ENCODE results near the gene SCP2. TPM values are rescaled to one million over a fixed set of nuclear protein-coding genes. Genes with fewer than 3 reads are reported as not detected.

SCP2 gene
- total and polyA plus RNA-seq, 7 donors = 124 to 792 (median 176) TPM

- TF ChIP-seq, protein P1, sequence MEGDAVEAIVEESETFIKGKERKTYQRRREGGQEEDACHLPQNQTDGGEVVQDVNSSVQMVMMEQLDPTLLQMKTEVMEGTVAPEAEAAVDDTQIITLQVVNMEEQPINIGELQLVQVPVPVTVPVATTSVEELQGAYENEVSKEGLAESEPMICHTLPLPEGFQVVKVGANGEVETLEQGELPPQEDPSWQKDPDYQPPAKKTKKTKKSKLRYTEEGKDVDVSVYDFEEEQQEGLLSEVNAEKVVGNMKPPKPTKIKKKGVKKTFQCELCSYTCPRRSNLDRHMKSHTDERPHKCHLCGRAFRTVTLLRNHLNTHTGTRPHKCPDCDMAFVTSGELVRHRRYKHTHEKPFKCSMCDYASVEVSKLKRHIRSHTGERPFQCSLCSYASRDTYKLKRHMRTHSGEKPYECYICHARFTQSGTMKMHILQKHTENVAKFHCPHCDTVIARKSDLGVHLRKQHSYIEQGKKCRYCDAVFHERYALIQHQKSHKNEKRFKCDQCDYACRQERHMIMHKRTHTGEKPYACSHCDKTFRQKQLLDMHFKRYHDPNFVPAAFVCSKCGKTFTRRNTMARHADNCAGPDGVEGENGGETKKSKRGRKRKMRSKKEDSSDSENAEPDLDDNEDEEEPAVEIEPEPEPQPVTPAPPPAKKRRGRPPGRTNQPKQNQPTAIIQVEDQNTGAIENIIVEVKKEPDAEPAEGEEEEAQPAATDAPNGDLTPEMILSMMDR (IDR thresholded peaks at IDR 0.05) = no peak
- TF ChIP-seq EP300 (IDR thresholded peaks at IDR 0.05) = no peak
- no peak for TF ChIP-seq POLR2A (IDR thresholded peaks at IDR 0.05)
- no peak for TF ChIP-seq POLR2AphosphoS5 (IDR thresholded peaks at IDR 0.05)
- WGBS, 2 donors = 85 to 87% methylated on average over 13 of the region's 13 CpGs
- peak; percentile 63 for DNase-seq
- no peak overlapping the region for H3K4me3 ChIP-seq
- H3K27ac ChIP-seq = peak overlapping the region in 3 of 4 donors; percentile 3 to 29 (median 27)
- intact Hi-C loops (cut with DNase I) = no loop called here
- peaks cover 0 to 40% (median 19%) of the 10 kb centered on the region in 4 donors for H3K4me1 ChIP-seq
- no peaks in the 10 kb centered on the region for H3K27me3 ChIP-seq
- H3K36me3 ChIP-seq = peaks cover 0 to 24% (median 5%) of the 10 kb centered on the region in 4 donors
- H3K9me3 ChIP-seq = no peaks in the 10 kb centered on the region
Observed at GRCh38 chr1:53066891-53067738, 140.0 kb downstream of the SCP2 start.

- H3K9me3 ChIP-seq = no peaks in the 10 kb centered on the region
- WGBS, 2 donors = 89 to 94% methylated on average over 2 of the region's 2 CpGs
- H3K4me1 ChIP-seq = peaks cover 0 to 37% (median 15%) of the 10 kb centered on the region in 4 donors
- TF ChIP-seq POLR2A (IDR thresholded peaks at IDR 0.05) (no peak), POLR2AphosphoS5 (IDR thresholded peaks at IDR 0.05) (no peak), EP300 (IDR thresholded peaks at IDR 0.05) (no peak)
- TF ChIP-seq, protein P1 (IDR thresholded peaks at IDR 0.05) = no peak
- no peaks in the 10 kb centered on the region for H3K27me3 ChIP-seq
- H3K36me3 ChIP-seq = peaks cover 0 to 24% (median 6%) of the 10 kb centered on the region in 4 donors
- no peak for DNase-seq
- H3K27ac ChIP-seq = no peak overlapping the region
- H3K4me3 ChIP-seq = no peak overlapping the region
- intact Hi-C loops (cut with DNase I) = no loop called here
Observed at GRCh38 chr1:53067886-53068285, 140.8 kb downstream of the SCP2 start.

DNA sequence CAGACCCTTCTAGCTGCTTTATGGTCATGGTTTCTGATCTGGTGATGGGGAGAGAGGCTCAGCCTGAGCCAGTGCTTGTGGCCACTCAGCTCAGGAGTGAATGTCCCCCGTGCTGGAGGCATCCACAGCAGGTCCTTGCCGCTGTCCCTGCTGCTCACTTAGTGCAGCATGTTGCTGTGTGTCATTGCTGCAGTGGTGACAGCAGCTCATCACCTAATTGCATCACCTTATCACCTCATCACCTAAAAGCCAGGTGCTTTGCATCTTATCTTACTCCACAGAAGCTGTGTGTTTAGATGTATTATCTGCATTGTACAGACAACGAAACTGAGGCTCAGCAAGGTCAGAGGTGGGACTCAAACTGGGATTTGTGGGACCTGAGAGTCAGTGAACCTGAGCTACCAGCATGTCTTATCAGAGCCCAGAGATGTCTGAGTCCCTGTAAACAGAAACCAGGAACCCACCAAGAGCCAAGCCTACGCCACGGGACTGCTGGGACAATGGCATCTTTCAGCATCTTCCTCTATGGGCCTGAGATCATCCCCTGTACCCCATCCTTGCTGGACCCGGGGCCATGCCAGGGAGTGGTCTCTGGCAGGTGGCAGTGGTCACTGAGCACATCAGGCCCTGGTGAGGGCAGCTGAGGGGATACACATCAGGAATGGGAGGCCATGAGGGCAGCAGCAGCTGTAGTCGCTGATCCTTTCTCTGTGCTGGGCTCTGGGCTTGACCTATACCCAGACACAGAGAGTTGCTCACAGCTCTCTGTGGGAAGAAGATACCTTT, 141.4 kb downstream of the SCP2 start:
- Histone ChIP-seq H3K4me3 (no peak overlapping the region), H3K9me3 (no peaks in the 10 kb centered on the region), H3K4me1 (peaks cover 0 to 31% (median 10%) of the 10 kb centered on the region in 4 donors), H3K27ac (no peak overlapping the region), H3K27me3 (no peaks in the 10 kb centered on the region), H3K36me3 (peaks cover 0 to 24% (median 8%) of the 10 kb centered on the region in 4 donors)
- intact Hi-C loops (cut with DNase I) = no loop called here
- no peak for TF ChIP-seq EP300 (IDR thresholded peaks at IDR 0.05)
- TF ChIP-seq, protein P1 (IDR thresholded peaks at IDR 0.05) = no peak
- TF ChIP-seq POLR2AphosphoS5 (IDR thresholded peaks at IDR 0.05) = no peak
- TF ChIP-seq POLR2A (IDR thresholded peaks at IDR 0.05) = no peak
- peak; percentile 39 for DNase-seq
- WGBS, 2 donors = 90 to 93% methylated on average over 7 of the region's 7 CpGs

- no peak for TF ChIP-seq EP300 (IDR thresholded peaks at IDR 0.05)
- TF ChIP-seq POLR2AphosphoS5 (IDR thresholded peaks at IDR 0.05) = no peak
- TF ChIP-seq, protein P1 (IDR thresholded peaks at IDR 0.05) = no peak
- TF ChIP-seq POLR2A (IDR thresholded peaks at IDR 0.05) = no peak
- WGBS, 2 donors = 84 to 88% methylated on average over 7 of the region's 7 CpGs
- peaks cover 0 to 24% (median 8%) of the 10 kb centered on the region in 4 donors for H3K36me3 ChIP-seq
- H3K9me3 ChIP-seq = no peaks in the 10 kb centered on the region
- H3K4me1 ChIP-seq = peaks cover 0 to 23% (median 3%) of the 10 kb centered on the region in 4 donors
- no peaks in the 10 kb centered on the region for H3K27me3 ChIP-seq
- H3K27ac ChIP-seq = no peak overlapping the region
- intact Hi-C loops (cut with DNase I) = no loop called here
- H3K4me3 ChIP-seq = no peak overlapping the region
- peak; percentile 52 for DNase-seq
Observed at GRCh38 chr1:53069265-53069662, 142.2 kb downstream of the SCP2 start.
